ENCODE data around the gene ACSM6.
"Not testable (repeated sequence)": the region's sequence is repeated elsewhere in the genome, so short reads cannot be mapped to it uniquely, and the experiment has no call there.

The ACSM6 gene

GRCh38 chr10:95214793-95215192, 20.8 kb downstream of the ACSM6 start:
- H3K4me1 ChIP-seq (ENCODE audit: control insufficient read depth, insufficient read depth, low read length): 0 out of 2 replicates have a peak, but pooled peaks cover 2% of the 10 kb centered on the region
- H3K36me3 ChIP-seq (ENCODE audit: control insufficient read depth, insufficient read depth, low read length): no peaks in the 10 kb centered on the region
- H3K27ac ChIP-seq (ENCODE audit: low read depth, low read length): no peak overlapping the region
- H3K4me3 ChIP-seq (ENCODE audit: low read depth, low read length): no peak overlapping the region
- no peak overlapping the region for H3K9ac ChIP-seq (ENCODE audit: low read depth, low read length)
- H3K9me3 ChIP-seq (ENCODE audit: control insufficient read depth, insufficient read depth, low read length): no peaks in the 10 kb centered on the region
- no peaks in the 10 kb centered on the region for H3K27me3 ChIP-seq (ENCODE audit: control insufficient read depth, insufficient read depth, low read length)

DNA sequence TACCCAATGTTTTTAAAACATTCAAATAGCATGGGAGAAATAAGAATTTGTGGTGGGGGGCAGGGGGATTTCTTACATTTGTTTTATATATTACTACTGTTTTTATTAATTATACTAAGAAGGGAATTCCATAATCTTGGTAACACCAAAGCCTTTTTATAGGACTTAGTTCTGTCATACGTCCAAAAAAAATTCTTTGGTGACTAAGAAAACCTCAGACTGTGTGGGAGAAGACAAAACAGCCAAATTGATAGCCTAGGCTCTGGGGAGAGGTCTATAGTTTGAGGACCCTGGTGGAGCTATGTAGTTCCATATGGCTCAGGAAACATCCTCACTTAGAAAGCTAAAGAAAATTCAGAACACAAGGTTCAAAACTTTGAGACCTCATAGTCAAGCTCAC, 23.4 kb downstream of the ACSM6 start:
- no peak overlapping the region for H3K4me3 ChIP-seq (ENCODE audit: low read depth, low read length)
- no peak overlapping the region for H3K27ac ChIP-seq (ENCODE audit: low read depth, low read length)
- no peaks in the 10 kb centered on the region for H3K36me3 ChIP-seq (ENCODE audit: control insufficient read depth, insufficient read depth, low read length)
- no peak overlapping the region for H3K9ac ChIP-seq (ENCODE audit: low read depth, low read length)
- H3K9me3 ChIP-seq (ENCODE audit: control insufficient read depth, insufficient read depth, low read length): no peaks in the 10 kb centered on the region
- no peaks in the 10 kb centered on the region for H3K27me3 ChIP-seq (ENCODE audit: control insufficient read depth, insufficient read depth, low read length)
- peaks cover 21% of the 10 kb centered on the region; the same call in 1 of the 2 replicates for H3K4me1 ChIP-seq (ENCODE audit: control insufficient read depth, insufficient read depth, low read length)

- peak overlapping the region; percentile 64 for H3K27ac ChIP-seq (ENCODE audit: low read depth, low read length)
- H3K27me3 ChIP-seq (ENCODE audit: control insufficient read depth, insufficient read depth, low read length): no peaks in the 10 kb centered on the region
- H3K9ac ChIP-seq (ENCODE audit: low read depth, low read length): no peak overlapping the region
- H3K4me3 ChIP-seq (ENCODE audit: low read depth, low read length): no peak overlapping the region
- H3K36me3 ChIP-seq (ENCODE audit: control insufficient read depth, insufficient read depth, low read length): 0 out of 2 replicates have a peak, but pooled peaks cover 2% of the 10 kb centered on the region
- peaks cover 12% of the 10 kb centered on the region for H3K9me3 ChIP-seq (ENCODE audit: control insufficient read depth, insufficient read depth, low read length)
- H3K4me1 ChIP-seq (ENCODE audit: control insufficient read depth, insufficient read depth, low read length): peaks cover 21% of the 10 kb centered on the region; the same call in 1 of the 2 replicates
These were observed 26.5 kb downstream of the ACSM6 start for GRCh38 chr10:95220539-95220938.

- Histone ChIP-seq H3K36me3 (ENCODE audit: control insufficient read depth, insufficient read depth, low read length) (0 out of 2 replicates have a peak, but pooled peaks cover 2% of the 10 kb centered on the region), H3K9me3 (ENCODE audit: control insufficient read depth, insufficient read depth, low read length) (peaks cover 12% of the 10 kb centered on the region), H3K27me3 (ENCODE audit: control insufficient read depth, insufficient read depth, low read length) (no peaks in the 10 kb centered on the region), H3K4me3 (ENCODE audit: low read depth, low read length) (no peak overlapping the region), H3K4me1 (ENCODE audit: control insufficient read depth, insufficient read depth, low read length) (peaks cover 21% of the 10 kb centered on the region; the same call in 1 of the 2 replicates), H3K9ac (ENCODE audit: low read depth, low read length) (no peak overlapping the region), H3K27ac (ENCODE audit: low read depth, low read length) (peak overlapping the region; percentile 64)
These were observed 27.1 kb downstream of the ACSM6 start for GRCh38 chr10:95221124-95221523.

DNA sequence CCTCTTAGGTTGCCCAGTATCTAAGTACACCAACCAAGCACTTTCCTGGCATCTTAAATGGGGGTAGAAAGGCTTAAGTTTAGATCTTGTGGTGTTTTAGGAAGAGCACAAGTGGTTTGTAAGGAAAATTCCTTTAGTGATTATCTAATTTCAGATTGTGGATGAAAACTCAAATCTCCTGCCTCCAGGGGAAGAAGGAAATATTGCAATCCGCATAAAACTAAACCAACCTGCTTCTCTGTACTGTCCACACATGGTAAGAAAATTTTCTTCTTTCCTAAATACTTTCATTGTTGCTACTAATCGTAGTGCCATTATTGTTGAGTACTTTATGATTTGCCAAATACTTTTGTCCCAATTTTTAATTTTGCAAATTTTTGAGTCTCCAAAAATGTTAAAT, 31.1 kb downstream of the ACSM6 start:
- Histone ChIP-seq H3K9me3 (ENCODE audit: control insufficient read depth, insufficient read depth, low read length) (peaks cover 12% of the 10 kb centered on the region), H3K27ac (ENCODE audit: low read depth, low read length) (no peak overlapping the region), H3K9ac (ENCODE audit: low read depth, low read length) (no peak overlapping the region), H3K4me3 (ENCODE audit: low read depth, low read length) (no peak overlapping the region), H3K36me3 (ENCODE audit: control insufficient read depth, insufficient read depth, low read length) (peaks cover 2% of the 10 kb centered on the region; the same call in 1 of the 2 replicates), H3K27me3 (ENCODE audit: control insufficient read depth, insufficient read depth, low read length) (no peaks in the 10 kb centered on the region), H3K4me1 (ENCODE audit: control insufficient read depth, insufficient read depth, low read length) (peaks cover 38% of the 10 kb centered on the region)

GRCh38 chr10:95228934-95229723, 35.1 kb downstream of the ACSM6 start:
- Histone ChIP-seq H3K4me3 (ENCODE audit: low read depth, low read length) (peak overlapping the region; percentile 49), H3K27ac (ENCODE audit: low read depth, low read length) (peak overlapping the region; percentile 98), H3K4me1 (ENCODE audit: control insufficient read depth, insufficient read depth, low read length) (peaks cover 37% of the 10 kb centered on the region), H3K36me3 (ENCODE audit: control insufficient read depth, insufficient read depth, low read length) (peaks cover 18% of the 10 kb centered on the region), H3K9ac (ENCODE audit: low read depth, low read length) (peak overlapping the region; percentile 92)
- not testable (repeated sequence) for H3K9me3 ChIP-seq (ENCODE audit: control insufficient read depth, insufficient read depth, low read length); H3K27me3 ChIP-seq (ENCODE audit: control insufficient read depth, insufficient read depth, low read length)

- H3K27me3 ChIP-seq (ENCODE audit: control insufficient read depth, insufficient read depth, low read length): no peaks in the 10 kb centered on the region
- H3K9me3 ChIP-seq (ENCODE audit: control insufficient read depth, insufficient read depth, low read length): no peaks in the 10 kb centered on the region
- H3K36me3 ChIP-seq (ENCODE audit: control insufficient read depth, insufficient read depth, low read length): peaks cover 22% of the 10 kb centered on the region
- H3K4me3 ChIP-seq (ENCODE audit: low read depth, low read length): peak overlapping the region; percentile 49
- peak overlapping the region; percentile 98 for H3K27ac ChIP-seq (ENCODE audit: low read depth, low read length)
- peak overlapping the region; percentile 92 for H3K9ac ChIP-seq (ENCODE audit: low read depth, low read length)
- H3K4me1 ChIP-seq (ENCODE audit: control insufficient read depth, insufficient read depth, low read length): peaks cover 40% of the 10 kb centered on the region
These were observed 35.9 kb downstream of the ACSM6 start for GRCh38 chr10:95229724-95230627.

DNA sequence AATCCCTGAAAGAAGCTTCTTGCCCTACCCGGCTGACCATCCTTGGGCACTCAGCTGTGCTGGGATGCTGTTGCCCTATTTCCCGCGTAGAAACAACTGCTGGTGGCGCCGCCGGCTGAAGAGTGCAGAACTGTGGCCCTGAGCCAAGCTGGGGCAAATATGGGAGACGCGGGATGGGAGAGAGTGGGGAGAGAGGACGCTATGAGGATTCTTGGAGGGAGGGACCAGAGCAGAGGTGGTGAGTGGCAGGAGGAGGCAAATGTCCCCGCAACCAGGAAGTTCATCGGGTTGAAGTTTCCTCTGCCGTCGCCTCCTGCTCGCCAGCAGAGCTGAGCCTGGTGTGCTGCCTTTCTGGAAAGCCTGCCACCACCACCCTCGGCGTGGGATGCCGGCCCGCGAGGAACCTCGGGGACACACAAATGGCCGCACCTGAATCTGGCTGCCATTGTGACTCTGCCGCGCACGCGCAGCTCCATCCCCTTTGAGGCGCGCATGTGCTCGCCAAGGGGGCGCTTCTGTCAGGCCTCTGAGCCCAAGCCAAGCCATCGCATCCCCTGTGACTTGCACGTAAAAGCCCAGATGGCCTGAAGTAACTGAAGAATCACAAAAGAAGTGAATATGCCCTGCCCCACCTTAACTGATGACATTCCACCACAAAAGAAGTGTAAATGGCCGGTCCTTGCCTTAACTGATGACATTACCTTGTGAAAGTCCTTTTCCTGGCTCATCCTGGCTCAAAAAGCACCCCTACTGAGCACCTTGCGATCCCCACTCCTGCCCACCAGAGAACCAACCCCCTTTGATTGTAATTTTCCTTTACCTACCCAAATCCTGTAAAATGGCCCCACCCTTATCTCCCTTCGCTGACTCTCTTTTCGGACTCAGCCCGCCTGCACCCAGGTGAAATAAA, 36.9 kb downstream of the ACSM6 start:
- not testable (repeated sequence) for H3K9me3 ChIP-seq (ENCODE audit: control insufficient read depth, insufficient read depth, low read length); H3K27me3 ChIP-seq (ENCODE audit: control insufficient read depth, insufficient read depth, low read length)
- peaks cover 42% of the 10 kb centered on the region for H3K4me1 ChIP-seq (ENCODE audit: control insufficient read depth, insufficient read depth, low read length)
- peak overlapping the region; percentile 92 for H3K9ac ChIP-seq (ENCODE audit: low read depth, low read length)
- H3K27ac ChIP-seq (ENCODE audit: low read depth, low read length): peak overlapping the region; percentile 98
- H3K36me3 ChIP-seq (ENCODE audit: control insufficient read depth, insufficient read depth, low read length): peaks cover 27% of the 10 kb centered on the region
- H3K4me3 ChIP-seq (ENCODE audit: low read depth, low read length): peak overlapping the region; percentile 49

GRCh38 chr10:95233377-95234034, 39.5 kb downstream of the ACSM6 start:
- H3K27me3 ChIP-seq (ENCODE audit: control insufficient read depth, insufficient read depth, low read length): no peaks in the 10 kb centered on the region
- peaks cover 51% of the 10 kb centered on the region for H3K36me3 ChIP-seq (ENCODE audit: control insufficient read depth, insufficient read depth, low read length)
- peaks cover 36% of the 10 kb centered on the region for H3K4me1 ChIP-seq (ENCODE audit: control insufficient read depth, insufficient read depth, low read length)
- no peak overlapping the region for H3K27ac ChIP-seq (ENCODE audit: low read depth, low read length)
- H3K4me3 ChIP-seq (ENCODE audit: low read depth, low read length): no peak overlapping the region
- H3K9me3 ChIP-seq (ENCODE audit: control insufficient read depth, insufficient read depth, low read length): no peaks in the 10 kb centered on the region
- H3K9ac ChIP-seq (ENCODE audit: low read depth, low read length): no peak overlapping the region

- no peak overlapping the region for H3K4me3 ChIP-seq (ENCODE audit: low read depth, low read length)
- H3K27me3 ChIP-seq (ENCODE audit: control insufficient read depth, insufficient read depth, low read length): no peaks in the 10 kb centered on the region
- no peak overlapping the region for H3K9ac ChIP-seq (ENCODE audit: low read depth, low read length)
- peaks cover 22% of the 10 kb centered on the region for H3K4me1 ChIP-seq (ENCODE audit: control insufficient read depth, insufficient read depth, low read length)
- H3K27ac ChIP-seq (ENCODE audit: low read depth, low read length): peak overlapping the region; percentile 47
- peaks cover 58% of the 10 kb centered on the region for H3K36me3 ChIP-seq (ENCODE audit: control insufficient read depth, insufficient read depth, low read length)
- H3K9me3 ChIP-seq (ENCODE audit: control insufficient read depth, insufficient read depth, low read length): no peaks in the 10 kb centered on the region
These were observed 40.9 kb downstream of the ACSM6 start for GRCh38 chr10:95234951-95235350.

Data from HUES48 (cell line).